K562 (cell line): ENCODE measurements around the gene ZER1. TPM values are rescaled to one million over a fixed set of nuclear protein-coding genes. Genes with fewer than 3 reads are reported as not detected.

Experiments used
- BCL6 ChIP-seq: fragments of 250-450 bp; sonication (Bioruptor Pico); IDR thresholded peaks from 2 replicates; pipeline ENCODE4 v1.4.0; 2020
- CTCF ChIP-seq, 3 experiments: IDR thresholded peaks in 2 of 3; conservative IDR thresholded peaks in 1 of 3; 2 replicates each; pipeline ENCODE4 v1.5.1; 2011 to 2012; ENCODE audit warnings: low read length in 3 of 3, mild to moderate bottlenecking in 3 of 3, control low read depth in 2 of 3, improper control_type of control experiment in 1 of 3, inconsistent platforms in 1 of 3, low read depth in 1 of 3, mixed read lengths in 1 of 3, moderate library complexity in 1 of 3; ENCODE audit not compliant: insufficient read depth in 2 of 3
- CUX1 ChIP-seq: fragments of 200-800 bp; sonication (Bioruptor generic); IDR thresholded peaks from 2 replicates; pipeline ENCODE4 v1.6.1; 2016; ENCODE audit warnings: missing genetic modification characterization, missing compliant biosample characterization
- ELF4 ChIP-seq: fragments of 450-650 bp; formaldehyde crosslinking; IDR thresholded peaks from 2 replicates; pipeline ENCODE4 v1.4.0; 2022; ENCODE audit warnings: missing genetic modification characterization
- FOXA3 ChIP-seq, 2 experiments: fragments of 450-650 bp in 1 of 2; sonication (generic) in 1 of 2; formaldehyde crosslinking; IDR thresholded peaks in 1 of 2; conservative IDR thresholded peaks in 1 of 2; 2 replicates each; pipeline versions ENCODE4 v1.4.0 to v1.8.0; 2020 to 2022; ENCODE audit warnings: mild to moderate bottlenecking in 2 of 2, missing genetic modification reagents in 1 of 2
- FOXK2 ChIP-seq, 2 experiments: fragments of 450-650 bp; IDR thresholded peaks in 1 of 2; conservative IDR thresholded peaks in 1 of 2; 2 replicates each; pipeline ENCODE4 v1.6.1; 2016; ENCODE audit warnings: low read depth in 2 of 2, mild to moderate bottlenecking in 1 of 2
- HMG20A ChIP-seq: fragments of 450-650 bp; formaldehyde crosslinking; conservative IDR thresholded peaks from 2 replicates; pipeline ENCODE4 v1.4.0; 2020; ENCODE audit warnings: mild to moderate bottlenecking, mixed read lengths
- HNRNPUL1 ChIP-seq: fragments of 200-400 bp; formaldehyde crosslinking; IDR thresholded peaks from 2 replicates; pipeline ENCODE4 v1.6.1; 2017; ENCODE audit warnings: low read length
- MCM5 ChIP-seq: fragments of 450-650 bp; IDR thresholded peaks from 2 replicates; pipeline ENCODE4 v1.6.1; 2016; ENCODE audit warnings: low read depth
- MEF2D ChIP-seq: conservative IDR thresholded peaks from 2 replicates; pipeline ENCODE4 v1.6.1; 2016; ENCODE audit warnings: low read depth, missing genetic modification characterization, missing compliant biosample characterization
- RBBP5 ChIP-seq: fragments of 200-600 bp; sonication (generic); IDR thresholded peaks from 2 replicates; pipeline ENCODE4 v1.6.1; 2012; ENCODE audit warnings: borderline replicate concordance, mild to moderate bottlenecking, low read length, control low read depth, inconsistent platforms; ENCODE audit not compliant: insufficient read depth, poor library complexity, severe bottlenecking
- ZNF584 ChIP-seq: fragments of 200-800 bp; sonication (Bioruptor generic); IDR thresholded peaks from 2 replicates; pipeline ENCODE4 v1.6.1; 2016; ENCODE audit warnings: low read depth, mild to moderate bottlenecking, missing genetic modification characterization, missing compliant biosample characterization
- ZNF644 ChIP-seq: fragments of 200-800 bp; sonication (Bioruptor generic); IDR thresholded peaks from 2 replicates; pipeline ENCODE4 v1.6.1; 2016; ENCODE audit warnings: low read depth, missing genetic modification characterization, missing compliant biosample characterization
- polyA plus RNA-seq, 8 experiments: library from polyadenylated mRNA; depleted of rRNA in 4 of 8; stranded (reverse) in 5 of 8; unstranded in 3 of 8; fragments of >200 nt; fragmentation: Nextera tagmentation in 2 of 8; fragmentation: Illumina TruSeq in 1 of 8; extraction: Ambion mirVana in 2 of 8; extraction: Trizol in 1 of 8; gene quantifications; 2 replicates each; pipeline versions ENCODE4 v1.2.1 to v1.2.3, GENCODE V29; 2011 to 2014; ENCODE audit warnings: inconsistent platforms in 1 of 8, missing spikeins in 1 of 8
- total RNA-seq, 7 experiments: library from RNA; depleted of rRNA in 6 of 7; stranded (reverse); fragments of >200 nt in 6 of 7; fragmentation: Illumina TruSeq in 2 of 7; extraction: Trizol in 2 of 7; gene quantifications; 2 replicates each; pipeline versions ENCODE4 v1.2.1 to v1.2.3, GENCODE V29; 2011 to 2021; ENCODE audit warnings: low replicate concordance in 1 of 7

The ZER1 gene
- total and polyA plus RNA-seq, 9 of the 15 experiments (the other 6 are each of a cell fraction or from before 2014, with no cell fraction given) = 0.07 to 10.7 (median 6.2) TPM

GRCh38 chr9:128685636-128686489 is 85.9 kb downstream of the ZER1 start (continued):
- TF ChIP-seq ZNF644 (0 out of 2 replicates have a peak, but pooled peaks have one; percentile 38), CTCF (IDR thresholded peaks at IDR 0.05 in 2 of 3, conservative IDR thresholded peaks at IDR 0.05 in 1 of 3; ENCODE audit: insufficient read depth in 2 of 3, low read depth in 1 of 3, low read length in 3 of 3) (no peak), ELF4 (CRISPR knock-in tag) (0 out of 2 replicates have a peak, but pooled peaks have one; percentile 25), RBBP5 (peak; percentile 32), ZNF584 (0 out of 2 replicates have a peak, but pooled peaks have one; percentile 27), BCL6 (CRISPR knock-in tag) (no peak), CUX1 (CRISPR knock-in tag) (0 out of 2 replicates have a peak, but pooled peaks have one; percentile 40), HMG20A (no peak), MEF2D (0 out of 2 replicates have a peak, but pooled peaks have one; percentile 35), MCM5 (no peak), FOXK2 (conservative IDR thresholded peaks at IDR 0.05 in 1 of 2, IDR thresholded peaks at IDR 0.05 in 1 of 2; ENCODE audit: low read depth in 2 of 2) (peak; percentile 69 to 79; a peak in 3 of 4 replicates), HNRNPUL1 (no peak), FOXA3 (CRISPR knock-in tag; conservative IDR thresholded peaks at IDR 0.05 in 1 of 2, IDR thresholded peaks at IDR 0.05 in 1 of 2) (peak in 1 of 2 experiments; percentile 53; a peak in 1 of 4 replicates)
